ENCODE results near the gene SETD1B.
"Not testable (repeated sequence)": the region's sequence is repeated elsewhere in the genome, so short reads cannot be mapped to it uniquely, and the experiment has no call there.

Gene SETD1B

DNA sequence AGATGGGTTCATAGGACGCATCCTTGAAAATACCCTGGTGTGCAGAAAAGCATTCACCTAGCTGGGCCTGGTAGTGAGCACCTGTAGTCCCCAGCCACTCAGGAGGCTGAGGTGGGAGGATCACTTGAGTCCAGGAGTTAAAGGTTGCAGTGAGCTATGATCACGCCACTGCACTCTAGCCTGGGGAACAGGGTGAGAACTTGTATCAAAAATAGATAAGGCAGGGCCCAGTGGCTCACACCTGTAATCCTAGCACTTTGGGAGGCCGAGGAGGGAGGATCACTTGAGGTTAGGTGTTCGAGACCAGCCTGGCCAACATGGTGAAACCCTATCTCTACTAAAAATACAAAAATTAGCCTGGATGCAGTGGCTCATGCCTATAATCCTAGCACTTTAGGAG lies 56.9 kb downstream of the SETD1B start:
- DNase-seq: not testable (repeated sequence)

DNA sequence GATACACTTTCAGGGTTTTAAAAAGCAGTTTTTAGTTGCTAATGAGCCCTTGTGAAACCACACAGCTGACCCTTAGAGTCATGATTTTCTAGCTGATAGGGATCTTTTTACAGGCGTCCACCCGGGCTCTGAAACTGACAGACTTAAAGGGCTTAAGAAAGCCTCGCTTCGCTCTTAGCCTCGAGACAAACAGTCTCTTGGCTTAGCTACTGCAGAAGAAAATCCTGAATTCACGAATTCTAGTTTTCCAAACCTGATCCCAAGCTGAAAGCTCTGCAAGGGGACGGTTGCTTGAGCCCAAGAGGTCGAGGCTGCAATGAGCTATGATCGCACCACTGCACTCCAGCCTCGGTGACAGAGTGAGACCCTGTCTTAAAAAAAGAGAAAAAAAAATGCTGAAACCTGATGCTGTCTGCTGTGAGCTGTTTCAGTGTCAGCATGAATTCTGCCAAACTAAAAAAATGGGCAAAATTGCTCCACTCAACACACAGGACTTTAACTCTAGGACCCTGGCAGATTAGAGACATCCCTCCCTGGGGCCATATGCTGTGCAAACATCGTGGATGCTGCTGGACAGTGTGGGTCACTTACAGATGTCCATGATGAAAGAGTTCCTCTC lies 57.9 kb downstream of the SETD1B start:
- DNase-seq: no peak

DNA sequence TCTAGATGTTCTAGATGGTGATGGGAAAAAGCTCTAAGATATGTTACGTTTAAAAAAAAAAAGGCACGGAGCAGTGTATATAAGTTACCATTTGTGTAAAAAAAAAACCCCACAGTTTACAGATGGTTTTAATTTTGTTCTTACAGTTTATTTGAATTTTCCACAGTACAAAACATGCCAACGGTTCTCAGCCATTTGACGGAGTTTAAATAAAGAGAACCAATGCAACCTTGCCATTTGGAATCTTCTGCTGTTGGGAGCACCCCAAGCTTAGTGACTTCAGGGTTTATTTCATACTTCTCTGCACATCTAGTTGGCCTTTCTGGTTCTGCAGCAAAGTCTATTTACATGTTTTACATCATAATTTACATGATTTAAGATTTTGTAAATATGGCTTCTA lies 62.5 kb downstream of the SETD1B start:
- DNase-seq: no peak

DNA sequence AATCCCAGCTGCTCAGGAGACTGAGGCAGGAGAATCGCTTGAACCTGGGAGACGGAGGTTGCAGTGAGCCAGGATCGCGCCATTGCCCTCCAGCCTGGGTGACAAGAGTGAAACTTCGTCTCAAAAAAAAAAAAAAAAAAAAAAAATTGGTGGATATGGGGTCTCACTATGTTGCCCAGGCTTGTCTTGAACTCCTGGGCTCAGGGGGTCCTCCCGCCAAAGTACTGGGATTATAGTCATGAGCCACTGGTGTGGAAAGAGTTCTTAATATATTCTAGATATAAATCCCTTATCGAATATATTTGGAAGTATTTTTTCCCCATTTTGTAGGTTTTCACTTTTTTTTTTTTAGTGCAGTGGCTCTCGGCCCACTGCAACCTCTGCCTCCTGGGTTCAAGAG lies 65.4 kb downstream of the SETD1B start:
- not testable (repeated sequence) for DNase-seq

DNA sequence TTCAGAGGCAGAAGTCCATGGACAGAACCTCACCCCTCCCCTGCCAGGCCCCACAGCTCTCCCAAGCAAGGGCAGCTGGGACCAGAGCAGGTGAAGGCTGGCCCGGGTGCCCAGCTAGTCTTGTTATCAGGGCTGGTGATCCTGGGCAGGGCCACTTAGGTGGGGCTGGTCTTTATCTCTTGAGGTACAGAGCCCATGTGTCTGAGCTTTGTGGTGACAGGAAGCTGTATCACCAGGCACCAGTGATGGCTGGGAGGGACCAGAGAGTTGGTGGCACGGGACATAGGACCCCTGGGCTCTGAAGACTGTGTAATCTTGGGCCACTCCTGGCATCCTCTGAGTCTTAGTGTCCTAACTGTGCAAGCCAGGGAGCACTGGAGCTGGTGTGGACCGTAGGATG lies 67.7 kb downstream of the SETD1B start:
- no peak for DNase-seq

DNA sequence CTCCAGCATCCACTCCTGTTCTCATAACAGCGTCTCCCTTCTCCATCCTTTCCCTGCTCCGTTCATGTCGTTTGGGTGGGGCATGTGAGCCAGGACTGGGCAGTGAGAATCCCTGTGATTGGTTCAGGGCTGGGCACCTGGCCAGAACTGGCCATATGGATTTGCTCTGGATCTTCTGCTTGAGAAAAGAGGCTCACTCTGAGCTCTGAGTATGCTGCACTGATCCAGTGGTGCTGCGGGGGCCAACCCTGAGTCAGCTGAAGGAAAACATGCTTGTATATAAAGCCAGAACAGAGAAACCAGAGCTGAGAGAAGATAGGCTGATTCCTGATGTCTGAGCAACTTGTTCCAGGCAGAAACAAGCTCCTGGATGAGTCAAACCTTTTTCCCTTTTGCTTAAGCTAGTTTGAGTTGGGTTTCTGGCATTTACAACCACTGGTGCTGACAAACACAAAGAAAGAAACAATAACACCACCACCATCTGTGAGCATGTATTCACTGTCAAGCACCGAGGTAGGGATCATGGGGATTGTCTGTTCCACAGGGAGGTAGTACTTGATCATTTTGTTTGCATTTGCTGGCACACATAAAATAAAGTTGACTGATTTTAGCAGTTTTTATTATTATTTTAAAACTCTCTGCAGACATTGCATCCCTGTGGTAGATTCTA lies 68.9 kb downstream of the SETD1B start:
- no peak for DNase-seq

DNA sequence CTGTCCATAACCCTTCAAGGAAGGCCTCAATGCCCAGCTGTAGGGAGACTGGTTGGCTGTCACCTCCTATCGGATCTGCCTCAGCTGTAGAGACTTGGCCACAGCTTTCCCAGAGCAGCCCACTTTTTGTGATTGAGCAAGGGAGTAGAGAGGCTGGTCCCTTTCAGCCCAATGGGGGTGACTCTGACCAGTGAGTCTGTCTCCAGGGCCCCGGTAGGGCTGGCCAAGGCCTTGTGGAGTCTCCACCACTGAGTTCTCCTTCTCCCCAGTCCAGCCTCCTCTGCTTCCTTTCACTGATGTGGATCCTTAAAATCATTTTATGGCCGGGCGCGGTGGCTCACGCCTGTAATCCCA lies 69.4 kb downstream of the SETD1B start:
- DNase-seq: no peak

DNA sequence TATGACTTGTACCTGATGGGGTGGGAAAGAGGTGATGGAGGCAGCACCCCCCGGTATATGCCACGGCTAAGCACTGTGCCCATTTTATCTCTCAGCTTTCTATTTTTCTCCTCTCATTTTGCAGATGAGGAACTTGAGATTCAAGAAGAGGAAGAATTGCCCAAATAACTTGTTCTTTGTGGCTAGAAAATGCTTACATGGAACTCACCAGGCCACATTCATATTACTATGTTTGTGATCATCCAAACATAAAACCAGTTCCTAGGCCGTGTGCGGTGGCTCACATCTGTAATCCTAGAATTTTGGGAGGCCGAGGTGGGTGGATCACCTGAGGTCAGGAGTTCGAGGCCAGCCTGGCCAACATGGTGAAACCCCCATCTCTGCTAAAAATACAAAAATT lies 70.3 kb downstream of the SETD1B start:
- DNase-seq: no peak

DNA sequence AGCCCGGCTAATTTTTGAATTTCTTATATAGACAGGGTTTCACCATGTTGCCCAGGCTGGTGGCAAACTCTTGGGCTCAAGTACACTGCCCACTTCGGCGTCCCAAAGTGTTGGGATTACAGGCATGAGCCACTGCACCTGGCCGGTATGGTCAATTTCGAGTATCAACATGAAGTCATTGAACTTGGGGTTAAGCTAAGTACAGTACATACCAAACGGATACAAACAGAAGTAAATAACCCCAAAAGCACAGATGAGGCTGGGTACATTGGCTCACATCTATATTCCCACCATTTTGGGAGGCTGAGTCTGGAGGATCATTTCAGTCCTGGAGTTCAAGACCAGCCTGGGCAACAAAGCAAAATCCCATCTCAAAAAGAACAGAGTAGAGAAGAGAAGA lies 71.8 kb downstream of the SETD1B start:
- no peak for DNase-seq

DNA sequence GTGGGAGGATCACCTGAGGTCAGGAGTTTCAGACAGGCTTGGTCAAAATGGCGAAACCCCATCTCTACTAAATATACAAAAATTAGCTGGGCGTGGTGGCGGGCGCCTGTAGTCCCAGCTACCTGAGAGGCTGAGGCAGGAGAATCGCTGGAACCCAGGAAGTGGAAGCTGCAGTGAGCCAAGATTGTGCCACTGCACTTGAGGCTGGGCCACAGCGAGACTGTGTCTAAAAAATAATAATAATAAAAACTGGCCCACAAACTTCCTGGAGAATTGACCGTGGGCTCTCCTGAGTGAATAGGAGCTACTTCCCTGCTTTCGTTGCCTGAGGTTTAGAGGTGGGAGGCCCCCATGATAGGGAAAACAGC lies 72.3 kb downstream of the SETD1B start:
- not testable (repeated sequence) for DNase-seq

Measured in NCI-H1092 (cell line).